Mesenchymal stem cell (in vitro differentiated cells and primary cell): Measurements from ENCODE around the gene FOXO6.

Experiments
- DNase-seq: peaks from one replicate; pipeline ENCODE4 v3.0.0-alpha.2; 2013
- H2AFZ ChIP-seq: one replicate; pipeline ENCODE4 v1.6.1; 2013; ENCODE audit warnings: low read depth, mild to moderate bottlenecking, control low read depth, inconsistent platforms, low read length, moderate library complexity
- H2AK5ac ChIP-seq: 2 replicates; pipeline ENCODE4 v1.6.1; 2013; ENCODE audit warnings: low read length, moderate library complexity, mild to moderate bottlenecking, inconsistent platforms; ENCODE audit not compliant: severe bottlenecking
- H2BK120ac ChIP-seq: one replicate; pipeline ENCODE4 v1.6.1; 2013; ENCODE audit warnings: low read depth, mild to moderate bottlenecking, inconsistent platforms, low read length, moderate library complexity
- H2BK12ac ChIP-seq, 2 experiments: one replicate each; pipeline ENCODE4 v1.6.1; 2013; ENCODE audit warnings: inconsistent platforms in 2 of 2, low read length in 2 of 2, mild to moderate bottlenecking in 2 of 2, moderate library complexity in 2 of 2, control low read depth in 1 of 2
- H2BK15ac ChIP-seq: one replicate; pipeline ENCODE4 v1.6.1; 2013; ENCODE audit warnings: mild to moderate bottlenecking, low read depth, inconsistent platforms; ENCODE audit not compliant: poor library complexity, severe bottlenecking
- H2BK5ac ChIP-seq: 2 replicates; pipeline ENCODE4 v1.6.1; 2013; ENCODE audit warnings: low read depth, mild to moderate bottlenecking, low read length, control low read depth, inconsistent platforms; ENCODE audit not compliant: poor library complexity, severe bottlenecking
- H3K14ac ChIP-seq, 2 experiments: one replicate each; pipeline ENCODE4 v1.6.1; 2013; ENCODE audit warnings: inconsistent platforms in 2 of 2, low read length in 2 of 2, control low read depth in 1 of 2, mild to moderate bottlenecking in 1 of 2, moderate library complexity in 1 of 2
- H3K18ac ChIP-seq, 2 experiments: one replicate each; pipeline ENCODE4 v1.6.1; 2013; ENCODE audit warnings: inconsistent platforms in 2 of 2, low read length in 2 of 2, control low read depth in 1 of 2, low read depth in 1 of 2, mild to moderate bottlenecking in 1 of 2
- H3K23ac ChIP-seq, 2 experiments: one replicate each; pipeline ENCODE4 v1.6.1; 2013; ENCODE audit warnings: inconsistent platforms in 2 of 2, low read length in 2 of 2, mild to moderate bottlenecking in 2 of 2, moderate library complexity in 2 of 2, control low read depth in 1 of 2
- H3K27ac ChIP-seq: 2 replicates; pipeline ENCODE4 v1.5.1; 2013; ENCODE audit warnings: mild to moderate bottlenecking, moderate library complexity, low read length, control low read depth, inconsistent platforms; ENCODE audit not compliant: poor library complexity, severe bottlenecking
- H3K27me3 ChIP-seq, 2 experiments: 2 replicates each; pipeline versions ENCODE4 v1.6.1 to v1.7.0; 2013; ENCODE audit warnings: low read length in 2 of 2, mild to moderate bottlenecking in 2 of 2, moderate library complexity in 2 of 2, control low read depth in 1 of 2, inconsistent platforms in 1 of 2; ENCODE audit not compliant: control insufficient read depth in 1 of 2, insufficient read depth in 1 of 2
- H3K36me3 ChIP-seq, 2 experiments: 2 replicates each; pipeline versions ENCODE4 v1.6.1 to v1.7.0; 2013; ENCODE audit warnings: low read length in 2 of 2, control low read depth in 1 of 2, inconsistent platforms in 1 of 2, low read depth in 1 of 2, mild to moderate bottlenecking in 1 of 2; ENCODE audit not compliant: insufficient read depth in 2 of 2, control insufficient read depth in 1 of 2
- H3K4ac ChIP-seq, 2 experiments: one replicate each; pipeline ENCODE4 v1.6.1; 2013; ENCODE audit warnings: inconsistent platforms in 2 of 2, low read length in 2 of 2, mild to moderate bottlenecking in 2 of 2, moderate library complexity in 2 of 2, control low read depth in 1 of 2, low read depth in 1 of 2
- H3K4me1 ChIP-seq: 2 replicates; pipeline ENCODE4 v1.6.1; 2013; ENCODE audit warnings: low read depth, low read length, control low read depth; ENCODE audit not compliant: control insufficient read depth, insufficient read depth
- H3K4me2 ChIP-seq: 2 replicates; pipeline ENCODE4 v1.6.1; 2013; ENCODE audit warnings: low read length, mild to moderate bottlenecking, inconsistent platforms; ENCODE audit not compliant: poor library complexity, severe bottlenecking
- H3K4me3 ChIP-seq, 2 experiments: 2 replicates each; pipeline versions ENCODE4 v1.5.1 to v1.7.0; 2013; ENCODE audit warnings: low read length in 2 of 2, mild to moderate bottlenecking in 2 of 2, control low read depth in 1 of 2, low read depth in 1 of 2; ENCODE audit not compliant: insufficient read depth in 1 of 2
- H3K79me1 ChIP-seq: replicated peaks from 2 replicates; pipeline ENCODE4 v1.6.1; 2013; ENCODE audit warnings: mild to moderate bottlenecking, control low read depth, low read length, inconsistent platforms; ENCODE audit not compliant: poor library complexity, severe bottlenecking
- H3K9ac ChIP-seq: 2 replicates; pipeline ENCODE4 v1.7.0; 2013; ENCODE audit warnings: mild to moderate bottlenecking, low read length, moderate library complexity
- H3K9me3 ChIP-seq: 2 replicates; pipeline ENCODE4 v1.7.0; 2013; ENCODE audit warnings: mild to moderate bottlenecking, low read length; ENCODE audit not compliant: control insufficient read depth
- H4K8ac ChIP-seq: one replicate; pipeline ENCODE4 v1.6.1; 2013; ENCODE audit warnings: inconsistent platforms, mild to moderate bottlenecking, low read length, moderate library complexity
- H4K91ac ChIP-seq: one replicate; pipeline ENCODE4 v1.6.1; 2013; ENCODE audit warnings: mild to moderate bottlenecking, low read length, inconsistent platforms
- WGBS: methylation state at CpG from one replicate; pipeline ENCODE4 v1.1.7; 2013; ENCODE audit warnings: mixed read lengths; 5-methylcytosine and 5-hydroxymethylcytosine counted together

The FOXO6 gene

GRCh38 chr1:41344708-41345159 is 16.5 kb upstream of the FOXO6 start:
- peaks cover 9% of the 10 kb centered on the region for H3K4me1 ChIP-seq
- H3K36me3 ChIP-seq = no peaks in the 10 kb centered on the region
- no peak overlapping the region for H3K23ac ChIP-seq
- no peak overlapping the region for H2AFZ ChIP-seq
- H3K4me2 ChIP-seq = no peak overlapping the region
- no peak overlapping the region for H3K4me3 ChIP-seq
- no peak overlapping the region for H3K18ac ChIP-seq
- H3K27ac ChIP-seq = no peak overlapping the region
- H4K91ac ChIP-seq = no peak overlapping the region
- no peak overlapping the region for H2BK15ac ChIP-seq
- H3K9me3 ChIP-seq = peaks cover 11% of the 10 kb centered on the region
- no peak overlapping the region for H2AK5ac ChIP-seq
- no peak overlapping the region for H2BK120ac ChIP-seq
- peaks cover 4 to 16% of the 10 kb centered on the region in 2 experiments for H3K27me3 ChIP-seq
- no peak overlapping the region for H3K14ac ChIP-seq
- H4K8ac ChIP-seq = no peak overlapping the region
- no peak overlapping the region for H3K9ac ChIP-seq
- no peak for DNase-seq
- WGBS = 100% methylated on average over 5 of the region's 5 CpGs
- no peak overlapping the region for H3K4ac ChIP-seq
- H3K79me1 ChIP-seq = no peaks in the 10 kb centered on the region
- H2BK5ac ChIP-seq = no peak overlapping the region
- H2BK12ac ChIP-seq = no peak overlapping the region

DNA sequence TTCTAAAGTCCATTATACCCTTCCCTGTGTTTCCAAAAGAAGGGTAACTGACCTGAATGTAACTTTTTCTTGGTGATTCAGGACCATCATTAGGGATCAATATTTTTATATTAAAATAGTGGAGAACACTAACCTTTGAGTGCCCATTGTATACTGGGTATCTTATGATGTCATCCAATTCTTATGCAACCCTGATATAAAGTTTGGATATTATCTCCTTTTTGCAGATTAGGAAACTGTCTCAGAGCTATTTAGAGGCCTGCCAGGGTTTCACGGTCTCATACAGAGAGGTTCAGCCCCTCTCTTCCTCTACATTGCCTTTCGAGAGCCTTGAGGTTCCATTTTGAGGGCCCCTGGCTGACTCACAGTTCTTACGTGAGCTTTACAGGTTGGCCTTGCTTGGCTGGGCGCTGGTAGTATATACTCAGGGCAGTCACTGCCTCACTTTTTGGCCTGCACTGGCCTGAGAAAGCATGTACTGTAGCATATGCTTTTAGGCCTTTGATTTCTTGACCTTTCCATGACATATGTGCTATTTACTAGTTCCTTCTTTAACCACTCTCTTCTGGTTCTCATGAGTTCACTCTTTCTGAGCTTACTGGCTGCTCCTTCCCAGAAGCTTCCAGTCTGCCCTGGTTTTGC is 15.7 kb upstream of the FOXO6 start:
- WGBS = 64% methylated on average over 4 of the region's 4 CpGs
- no peak overlapping the region for H4K8ac ChIP-seq
- no peak overlapping the region for H3K4me2 ChIP-seq
- peaks cover 3% of the 10 kb centered on the region for H3K9me3 ChIP-seq
- no peak overlapping the region for H3K23ac ChIP-seq
- H3K27me3 ChIP-seq = peaks cover 4 to 16% of the 10 kb centered on the region in 2 experiments
- no peak for DNase-seq
- H2AK5ac ChIP-seq = no peak overlapping the region
- H3K79me1 ChIP-seq = no peaks in the 10 kb centered on the region
- H2BK12ac ChIP-seq = no peak overlapping the region
- no peak overlapping the region for H2BK5ac ChIP-seq
- no peak overlapping the region for H2AFZ ChIP-seq
- H2BK15ac ChIP-seq = no peak overlapping the region
- no peak overlapping the region for H3K14ac ChIP-seq
- no peak overlapping the region for H3K9ac ChIP-seq
- peaks cover 11% of the 10 kb centered on the region for H3K4me1 ChIP-seq
- no peak overlapping the region for H3K4ac ChIP-seq
- H3K36me3 ChIP-seq = no peaks in the 10 kb centered on the region
- no peak overlapping the region for H4K91ac ChIP-seq
- no peak overlapping the region for H3K4me3 ChIP-seq
- no peak overlapping the region for H2BK120ac ChIP-seq
- no peak overlapping the region for H3K27ac ChIP-seq
- no peak overlapping the region for H3K18ac ChIP-seq

DNA sequence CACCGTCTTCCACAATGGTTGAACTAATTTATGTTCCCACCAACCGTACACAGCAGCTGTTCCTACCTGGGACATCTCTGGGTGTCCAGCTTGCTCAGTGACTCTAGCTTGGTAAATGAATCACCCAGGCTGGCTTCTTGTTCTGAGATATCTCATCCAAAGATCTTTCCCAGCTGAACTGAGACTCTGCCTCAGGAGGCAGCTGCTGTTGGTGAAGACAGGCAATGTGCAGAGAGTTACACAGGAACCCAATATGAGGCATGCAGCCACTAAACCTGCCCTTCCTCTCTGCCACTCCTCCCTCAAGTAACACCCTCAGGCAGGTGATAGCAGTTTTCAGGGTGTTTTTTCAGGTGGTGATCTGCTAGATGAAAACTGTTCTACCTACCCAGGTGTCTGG is 14.0 kb upstream of the FOXO6 start:
- H2AFZ ChIP-seq = no peak overlapping the region
- H2BK5ac ChIP-seq = no peak overlapping the region
- no peaks in the 10 kb centered on the region for H3K36me3 ChIP-seq
- no peak overlapping the region for H3K14ac ChIP-seq
- no peak overlapping the region for H3K18ac ChIP-seq
- H4K91ac ChIP-seq = no peak overlapping the region
- H3K4me3 ChIP-seq = no peak overlapping the region
- H3K27ac ChIP-seq = no peak overlapping the region
- H4K8ac ChIP-seq = no peak overlapping the region
- H3K27me3 ChIP-seq = peaks cover 4 to 12% of the 10 kb centered on the region in 2 experiments
- peaks cover 6% of the 10 kb centered on the region for H3K4me1 ChIP-seq
- no peak overlapping the region for H3K4ac ChIP-seq
- no peak overlapping the region for H3K4me2 ChIP-seq
- no peak overlapping the region for H2AK5ac ChIP-seq
- no peak overlapping the region for H2BK15ac ChIP-seq
- no peak overlapping the region for H3K9ac ChIP-seq
- H3K79me1 ChIP-seq = no peaks in the 10 kb centered on the region
- H2BK12ac ChIP-seq = no peak overlapping the region
- 87% methylated on average over 2 of the region's 2 CpGs for WGBS
- H3K9me3 ChIP-seq = no peaks in the 10 kb centered on the region
- no peak overlapping the region for H2BK120ac ChIP-seq
- DNase-seq = no peak
- no peak overlapping the region for H3K23ac ChIP-seq

DNA sequence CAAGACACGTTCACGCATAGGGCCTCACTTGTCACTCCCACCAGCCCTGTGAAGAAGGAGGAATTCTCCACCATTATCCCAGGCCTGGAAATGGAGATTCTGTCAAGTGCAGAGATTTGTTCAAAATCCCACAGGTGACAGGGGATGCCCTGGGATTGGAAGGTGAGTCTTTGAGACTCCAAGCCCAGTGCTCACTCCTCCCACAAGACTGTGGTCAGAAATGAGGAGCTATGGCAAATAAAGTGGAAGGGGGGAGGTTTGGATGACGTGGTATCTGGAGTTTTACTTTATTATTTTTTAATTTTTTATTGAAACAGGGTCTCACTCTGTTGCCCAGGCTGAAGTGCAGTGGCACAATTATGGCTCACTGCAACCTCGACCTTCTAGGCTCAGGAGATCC is 12.8 kb upstream of the FOXO6 start:
- no peak overlapping the region for H3K9ac ChIP-seq
- H3K23ac ChIP-seq = no peak overlapping the region
- H2BK12ac ChIP-seq = no peak overlapping the region
- no peak for DNase-seq
- H2BK120ac ChIP-seq = no peak overlapping the region
- H3K4me2 ChIP-seq = no peak overlapping the region
- WGBS = 61% methylated on average over 3 of the region's 4 CpGs
- H3K4ac ChIP-seq = no peak overlapping the region
- no peaks in the 10 kb centered on the region for H3K36me3 ChIP-seq
- H3K27me3 ChIP-seq = peaks cover 4 to 18% of the 10 kb centered on the region in 2 experiments
- no peak overlapping the region for H3K4me3 ChIP-seq
- H3K14ac ChIP-seq = no peak overlapping the region
- no peak overlapping the region for H3K18ac ChIP-seq
- no peaks in the 10 kb centered on the region for H3K79me1 ChIP-seq
- peaks cover 3% of the 10 kb centered on the region for H3K4me1 ChIP-seq
- no peak overlapping the region for H2BK15ac ChIP-seq
- H2AFZ ChIP-seq = no peak overlapping the region
- no peaks in the 10 kb centered on the region for H3K9me3 ChIP-seq
- no peak overlapping the region for H4K8ac ChIP-seq
- H2AK5ac ChIP-seq = no peak overlapping the region
- H3K27ac ChIP-seq = no peak overlapping the region
- H2BK5ac ChIP-seq = no peak overlapping the region
- H4K91ac ChIP-seq = no peak overlapping the region
